ENCODE results near the gene DDOST. TPM values are rescaled to one million over a fixed set of nuclear protein-coding genes. Genes with fewer than 3 reads are reported as not detected.

DDOST gene
- polyA plus RNA-seq, 1 of the 3 experiments (the other 2 are of a cell fraction): 602 TPM

DNA sequence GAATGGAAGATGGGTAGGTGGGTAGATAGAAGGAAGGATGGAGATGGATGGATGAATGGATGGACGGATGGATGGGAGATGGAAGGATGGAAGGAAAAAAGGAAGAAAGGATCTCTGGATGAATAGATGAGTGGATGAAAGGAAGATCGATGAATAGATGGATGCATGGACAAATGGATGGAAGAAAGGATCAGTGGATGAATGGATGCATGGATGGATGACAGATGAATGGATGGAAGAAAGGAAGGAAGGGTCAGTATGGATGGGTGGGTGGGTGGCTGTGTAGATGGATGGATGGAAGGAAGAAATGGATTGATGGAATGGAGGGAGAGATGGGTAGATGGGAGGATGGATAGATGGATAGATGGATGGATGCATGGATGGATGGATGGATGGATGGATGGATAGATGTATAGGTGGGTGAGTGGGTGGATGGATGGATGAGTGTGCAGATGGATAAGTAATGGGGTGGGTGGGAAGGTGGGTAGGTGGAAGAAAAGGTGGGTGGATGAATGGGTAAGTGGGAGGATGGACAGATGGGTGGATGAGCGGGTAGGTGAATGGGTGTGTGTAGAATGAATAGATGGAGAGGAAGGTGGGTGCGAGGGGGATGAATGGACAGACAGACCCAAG, 42.1 kb upstream of the DDOST start (continued):
- TF ChIP-seq MXI1 (IDR thresholded peaks at IDR 0.05; ENCODE audit: low read depth, low read length) (no peak), CHD2 (IDR thresholded peaks at IDR 0.05; ENCODE audit: low read length, partially characterized antibody) (no peak)

DNA sequence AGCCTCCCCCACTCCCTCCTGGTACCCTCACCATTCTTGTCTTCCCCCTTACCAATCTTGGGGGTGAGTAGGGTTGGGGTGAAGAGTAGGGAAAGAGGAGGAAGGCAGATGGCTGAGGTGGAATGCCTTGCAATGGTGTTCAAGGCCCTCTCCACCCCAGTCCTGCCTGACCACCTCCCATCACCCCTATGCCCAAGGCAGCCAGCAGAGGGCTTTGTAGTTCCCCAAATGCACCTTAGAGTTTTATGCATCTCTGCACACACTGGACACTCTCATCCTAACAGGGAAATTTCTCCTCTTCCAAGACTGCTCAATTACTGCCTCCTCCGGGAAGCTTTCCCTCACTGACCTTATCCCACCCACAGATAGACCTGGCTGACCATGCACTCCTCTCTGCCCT, 41.2 kb upstream of the DDOST start:
- Histone ChIP-seq H3K27ac (ENCODE audit: low read depth in 2 of 2, low read length in 1 of 2) (no peak overlapping the region), H2AFZ (ENCODE audit: low read depth) (no peak overlapping the region), H3K4me1 (ENCODE audit: control insufficient read depth in 1 of 2, insufficient read depth in 2 of 2, low read depth in 1 of 2, low read length in 1 of 2) (peaks cover 0 to 16% of the 10 kb centered on the region in 2 experiments; a peak in 3 of 4 replicates), H3F3A (replicated peaks; ENCODE audit: insufficient read depth) (peaks cover 9% of the 10 kb centered on the region), H3K79me2 (ENCODE audit: insufficient read depth) (no peaks in the 10 kb centered on the region), H3K9me3 (no peaks in the 10 kb centered on the region), H3K9me2 (no peaks in the 10 kb centered on the region), H4K20me1 (ENCODE audit: insufficient read depth) (no peaks in the 10 kb centered on the region), H3K27me3 (ENCODE audit: insufficient read depth) (no peaks in the 10 kb centered on the region), H3K4me3 (ENCODE audit: low read depth in 2 of 2, low read length in 1 of 2) (no peak overlapping the region), H3K36me3 (replicated peaks in 1 of 2; ENCODE audit: control insufficient read depth in 1 of 2, insufficient read depth in 2 of 2, low read length in 1 of 2) (no peaks in the 10 kb centered on the region), H3K9ac (no peak overlapping the region), H3K4me2 (no peak overlapping the region)
- DNase-seq: no peak
- TF ChIP-seq RAD21 (IDR thresholded peaks at IDR 0.05; ENCODE audit: low read length) (peak; percentile 37; the same call in 1 of the 2 replicates), ELF1 (IDR thresholded peaks at IDR 0.05) (no peak), RFX5 (IDR thresholded peaks at IDR 0.05; ENCODE audit: low read length) (no peak), SMC3 (IDR thresholded peaks at IDR 0.05; ENCODE audit: low read depth, low read length) (0 out of 2 replicates have a peak, but pooled peaks have one; percentile 30)
- TF ChIP-seq, protein P1, sequence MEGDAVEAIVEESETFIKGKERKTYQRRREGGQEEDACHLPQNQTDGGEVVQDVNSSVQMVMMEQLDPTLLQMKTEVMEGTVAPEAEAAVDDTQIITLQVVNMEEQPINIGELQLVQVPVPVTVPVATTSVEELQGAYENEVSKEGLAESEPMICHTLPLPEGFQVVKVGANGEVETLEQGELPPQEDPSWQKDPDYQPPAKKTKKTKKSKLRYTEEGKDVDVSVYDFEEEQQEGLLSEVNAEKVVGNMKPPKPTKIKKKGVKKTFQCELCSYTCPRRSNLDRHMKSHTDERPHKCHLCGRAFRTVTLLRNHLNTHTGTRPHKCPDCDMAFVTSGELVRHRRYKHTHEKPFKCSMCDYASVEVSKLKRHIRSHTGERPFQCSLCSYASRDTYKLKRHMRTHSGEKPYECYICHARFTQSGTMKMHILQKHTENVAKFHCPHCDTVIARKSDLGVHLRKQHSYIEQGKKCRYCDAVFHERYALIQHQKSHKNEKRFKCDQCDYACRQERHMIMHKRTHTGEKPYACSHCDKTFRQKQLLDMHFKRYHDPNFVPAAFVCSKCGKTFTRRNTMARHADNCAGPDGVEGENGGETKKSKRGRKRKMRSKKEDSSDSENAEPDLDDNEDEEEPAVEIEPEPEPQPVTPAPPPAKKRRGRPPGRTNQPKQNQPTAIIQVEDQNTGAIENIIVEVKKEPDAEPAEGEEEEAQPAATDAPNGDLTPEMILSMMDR (IDR thresholded peaks at IDR 0.05): peak; percentile 38
- CTCF ChIA-PET: interaction anchor here (1.1 to 2.0 kb wide), 3 partner anchors 25 to 493 kb away, joined by 3 to 8 read pairs (median 5); no protein-coding TSS in a partner anchor
- POLR2A ChIA-PET: interaction anchor here (1.0 kb wide), 1 partner anchor 150 kb away, joined by 3 read pairs; the partner anchor contains the start of gene FAM43B
- 80% methylated on average over 1 of the region's 1 CpG for WGBS (ENCODE audit: low lambda C conversion rate)

DNA sequence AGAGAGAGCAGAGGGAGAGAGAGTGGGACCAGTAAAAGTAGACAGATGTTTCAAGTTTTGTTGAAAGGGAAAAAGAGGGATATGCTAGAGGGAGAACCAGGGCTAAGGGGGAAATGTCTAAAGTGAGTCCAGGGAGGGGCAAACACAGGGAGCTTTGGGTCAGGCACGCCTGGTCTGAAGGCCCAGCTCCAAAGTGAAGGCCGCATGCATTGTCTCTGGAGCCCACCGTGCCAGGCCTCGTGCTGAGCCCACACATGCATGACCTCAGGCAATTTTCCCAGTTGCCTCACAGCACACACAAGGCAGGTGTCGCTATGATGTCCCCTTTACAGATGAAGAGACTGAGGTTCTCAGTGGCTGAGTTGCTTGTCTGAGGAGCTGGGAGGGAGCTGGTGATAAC, 40.7 kb upstream of the DDOST start:
- H3K4me3 ChIP-seq (ENCODE audit: low read depth in 2 of 2, low read length in 1 of 2): no peak overlapping the region
- no peaks in the 10 kb centered on the region for H3K79me2 ChIP-seq (ENCODE audit: insufficient read depth)
- H3K9me3 ChIP-seq: no peaks in the 10 kb centered on the region
- H3K27ac ChIP-seq (ENCODE audit: low read depth in 2 of 2, low read length in 1 of 2): no peak overlapping the region
- H3K9ac ChIP-seq: no peak overlapping the region
- H2AFZ ChIP-seq (ENCODE audit: low read depth): no peak overlapping the region
- ChIA-PET POLR2A (interaction anchor here (1.0 kb wide), 1 partner anchor 150 kb away, joined by 3 read pairs; the partner anchor contains the start of gene FAM43B), CTCF (interaction anchor here (1.1 to 2.0 kb wide), 3 partner anchors 26 to 493 kb away, joined by 3 to 8 read pairs (median 5); no protein-coding TSS in a partner anchor)
- no peak overlapping the region for H3K4me2 ChIP-seq
- no peaks in the 10 kb centered on the region for H3K9me2 ChIP-seq
- no peaks in the 10 kb centered on the region for H3K27me3 ChIP-seq (ENCODE audit: insufficient read depth)
- H3K36me3 ChIP-seq (replicated peaks in 1 of 2; ENCODE audit: control insufficient read depth in 1 of 2, insufficient read depth in 2 of 2, low read length in 1 of 2): no peaks in the 10 kb centered on the region
- peaks cover 5% of the 10 kb centered on the region for H3F3A ChIP-seq (replicated peaks; ENCODE audit: insufficient read depth)
- WGBS (ENCODE audit: low lambda C conversion rate): 93% methylated on average over 3 of the region's 5 CpGs
- no peaks in the 10 kb centered on the region for H4K20me1 ChIP-seq (ENCODE audit: insufficient read depth)
- no peak for DNase-seq
- peaks cover 3 to 21% of the 10 kb centered on the region in 2 experiments; a peak in 3 of 4 replicates for H3K4me1 ChIP-seq (ENCODE audit: control insufficient read depth in 1 of 2, insufficient read depth in 2 of 2, low read depth in 1 of 2, low read length in 1 of 2)
- no peak for TF ChIP-seq FOSL2 (IDR thresholded peaks at IDR 0.05; ENCODE audit: borderline replicate concordance, low read depth)
- TF ChIP-seq MEF2A (IDR thresholded peaks at IDR 0.05; ENCODE audit: borderline replicate concordance, low read depth): no peak
- no peak for TF ChIP-seq GABPA (IDR thresholded peaks at IDR 0.05; ENCODE audit: low read depth)
- TF ChIP-seq TEAD4 (IDR thresholded peaks at IDR 0.05; ENCODE audit: borderline replicate concordance, insufficient read depth): no peak
- no peak for TF ChIP-seq YY1 (IDR thresholded peaks at IDR 0.05; ENCODE audit: low read depth)
- TF ChIP-seq ELF1 (IDR thresholded peaks at IDR 0.05): no peak
- TF ChIP-seq, protein P2, sequence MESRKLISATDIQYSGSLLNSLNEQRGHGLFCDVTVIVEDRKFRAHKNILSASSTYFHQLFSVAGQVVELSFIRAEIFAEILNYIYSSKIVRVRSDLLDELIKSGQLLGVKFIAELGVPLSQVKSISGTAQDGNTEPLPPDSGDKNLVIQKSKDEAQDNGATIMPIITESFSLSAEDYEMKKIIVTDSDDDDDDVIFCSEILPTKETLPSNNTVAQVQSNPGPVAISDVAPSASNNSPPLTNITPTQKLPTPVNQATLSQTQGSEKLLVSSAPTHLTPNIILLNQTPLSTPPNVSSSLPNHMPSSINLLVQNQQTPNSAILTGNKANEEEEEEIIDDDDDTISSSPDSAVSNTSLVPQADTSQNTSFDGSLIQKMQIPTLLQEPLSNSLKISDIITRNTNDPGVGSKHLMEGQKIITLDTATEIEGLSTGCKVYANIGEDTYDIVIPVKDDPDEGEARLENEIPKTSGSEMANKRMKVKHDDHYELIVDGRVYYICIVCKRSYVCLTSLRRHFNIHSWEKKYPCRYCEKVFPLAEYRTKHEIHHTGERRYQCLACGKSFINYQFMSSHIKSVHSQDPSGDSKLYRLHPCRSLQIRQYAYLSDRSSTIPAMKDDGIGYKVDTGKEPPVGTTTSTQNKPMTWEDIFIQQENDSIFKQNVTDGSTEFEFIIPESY (IDR thresholded peaks at IDR 0.05; ENCODE audit: borderline replicate concordance, low read depth): no peak
- TF ChIP-seq, protein P3, sequence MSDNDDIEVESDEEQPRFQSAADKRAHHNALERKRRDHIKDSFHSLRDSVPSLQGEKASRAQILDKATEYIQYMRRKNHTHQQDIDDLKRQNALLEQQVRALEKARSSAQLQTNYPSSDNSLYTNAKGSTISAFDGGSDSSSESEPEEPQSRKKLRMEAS (IDR thresholded peaks at IDR 0.05; ENCODE audit: low read depth): no peak
- TF ChIP-seq JUND (IDR thresholded peaks at IDR 0.05): no peak
- TF ChIP-seq, protein P4, sequence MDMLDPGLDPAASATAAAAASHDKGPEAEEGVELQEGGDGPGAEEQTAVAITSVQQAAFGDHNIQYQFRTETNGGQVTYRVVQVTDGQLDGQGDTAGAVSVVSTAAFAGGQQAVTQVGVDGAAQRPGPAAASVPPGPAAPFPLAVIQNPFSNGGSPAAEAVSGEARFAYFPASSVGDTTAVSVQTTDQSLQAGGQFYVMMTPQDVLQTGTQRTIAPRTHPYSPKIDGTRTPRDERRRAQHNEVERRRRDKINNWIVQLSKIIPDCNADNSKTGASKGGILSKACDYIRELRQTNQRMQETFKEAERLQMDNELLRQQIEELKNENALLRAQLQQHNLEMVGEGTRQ (IDR thresholded peaks at IDR 0.05; ENCODE audit: borderline replicate concordance, low read depth, low read length): no peak
- no peak for TF ChIP-seq RAD21 (IDR thresholded peaks at IDR 0.05; ENCODE audit: low read length)
- TF ChIP-seq, protein P5, sequence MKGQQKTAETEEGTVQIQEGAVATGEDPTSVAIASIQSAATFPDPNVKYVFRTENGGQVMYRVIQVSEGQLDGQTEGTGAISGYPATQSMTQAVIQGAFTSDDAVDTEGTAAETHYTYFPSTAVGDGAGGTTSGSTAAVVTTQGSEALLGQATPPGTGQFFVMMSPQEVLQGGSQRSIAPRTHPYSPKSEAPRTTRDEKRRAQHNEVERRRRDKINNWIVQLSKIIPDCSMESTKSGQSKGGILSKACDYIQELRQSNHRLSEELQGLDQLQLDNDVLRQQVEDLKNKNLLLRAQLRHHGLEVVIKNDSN (IDR thresholded peaks at IDR 0.05; ENCODE audit: borderline replicate concordance, low read depth): no peak
- no peak for TF ChIP-seq EP300 (IDR thresholded peaks at IDR 0.05; ENCODE audit: borderline replicate concordance in 1 of 2, low read depth in 1 of 2, low read length in 1 of 2)
- no peak for TF ChIP-seq NFIC (IDR thresholded peaks at IDR 0.05; ENCODE audit: borderline replicate concordance)
- no peak for TF ChIP-seq FOXM1 (IDR thresholded peaks at IDR 0.05; ENCODE audit: low read depth)
- no peak for TF ChIP-seq CHD2 (IDR thresholded peaks at IDR 0.05; ENCODE audit: low read length, partially characterized antibody)

All from SK-N-SH (cell line).